DMS114 treated with DMSO at 0.1 percent for 48 hours (cell line): ENCODE results near the gene TBC1D9.

Experiments used
- DNase-seq: peaks from one replicate; lab custom pipeline; 2025; ENCODE audit not compliant: unreplicated experiment; lab: John Stamatoyannopoulos, UW

The TBC1D9 gene

GRCh38 chr4:140653718-140654494, 102.3 kb downstream of the TBC1D9 start:
- DNase-seq = no peak

GRCh38 chr4:140652601-140653000, 103.6 kb downstream of the TBC1D9 start:
- no peak for DNase-seq

DNA sequence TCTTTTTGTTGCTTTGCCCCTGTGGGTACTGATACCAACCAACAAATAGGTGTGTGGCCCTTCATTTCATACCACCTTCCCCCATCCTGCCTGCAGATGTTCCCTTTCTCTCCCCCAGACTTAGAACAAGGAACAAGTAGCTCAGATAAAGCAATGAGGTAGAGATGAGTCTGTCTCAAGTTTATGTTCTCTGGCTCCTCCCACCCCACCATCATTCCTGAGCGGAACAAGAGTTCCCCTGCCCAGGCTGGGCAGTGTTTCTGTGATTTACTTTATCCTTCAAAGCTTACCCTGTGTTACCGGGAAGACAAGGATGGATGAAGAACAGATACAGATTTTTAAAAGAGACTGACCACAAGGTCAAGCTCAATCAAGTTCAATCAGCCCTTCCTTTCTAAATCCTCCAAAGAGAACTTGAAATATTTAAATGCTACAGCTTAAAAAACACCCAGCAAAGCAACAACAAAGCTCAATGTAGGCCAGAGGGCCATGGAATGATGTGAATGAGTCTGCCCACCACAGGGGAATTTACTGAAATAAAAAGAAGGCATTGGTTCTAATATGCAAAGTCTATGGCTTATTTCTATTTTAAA, 107.4 kb downstream of the TBC1D9 start:
- DNase-seq = no peak

DNA sequence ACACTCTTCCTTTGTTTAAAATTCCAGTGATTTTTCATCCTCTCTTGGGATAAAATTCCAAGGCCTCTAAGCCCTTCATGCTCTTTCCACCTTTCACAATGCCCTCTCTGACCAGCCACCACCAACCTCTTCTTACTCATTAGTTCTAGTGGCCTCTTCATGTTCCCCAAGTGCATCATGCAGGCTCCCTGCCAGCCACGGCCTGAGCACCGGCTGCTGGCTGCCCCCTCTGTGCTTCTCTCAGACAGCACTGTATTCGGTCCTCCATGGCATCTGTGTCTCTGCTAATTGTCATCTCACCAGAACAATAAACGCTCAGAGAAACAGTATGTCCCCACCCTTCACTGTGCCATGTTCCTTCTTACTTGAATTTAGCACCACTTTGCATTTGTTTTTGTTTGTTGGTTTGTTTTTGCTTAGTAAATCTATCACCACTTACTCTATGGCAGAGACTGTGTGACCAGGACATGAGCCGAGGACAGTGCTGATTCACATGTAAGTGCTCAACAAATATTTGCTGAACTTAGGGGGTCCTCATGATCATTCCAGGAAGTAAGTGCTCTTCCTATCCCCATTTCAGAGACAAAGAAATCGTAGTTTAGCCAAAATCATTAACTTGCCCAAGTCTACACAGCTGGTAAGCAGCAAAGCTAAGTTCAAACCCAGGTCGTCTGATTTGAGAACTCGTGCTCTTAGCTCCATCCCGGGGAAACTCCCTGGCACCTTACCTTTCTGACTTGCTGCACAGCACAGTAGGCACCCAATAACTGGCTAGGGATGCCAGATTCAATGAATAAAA, 110.4 kb downstream of the TBC1D9 start:
- no peak for DNase-seq

GRCh38 chr4:140645196-140645595, 111.0 kb downstream of the TBC1D9 start:
- no peak for DNase-seq

DNA sequence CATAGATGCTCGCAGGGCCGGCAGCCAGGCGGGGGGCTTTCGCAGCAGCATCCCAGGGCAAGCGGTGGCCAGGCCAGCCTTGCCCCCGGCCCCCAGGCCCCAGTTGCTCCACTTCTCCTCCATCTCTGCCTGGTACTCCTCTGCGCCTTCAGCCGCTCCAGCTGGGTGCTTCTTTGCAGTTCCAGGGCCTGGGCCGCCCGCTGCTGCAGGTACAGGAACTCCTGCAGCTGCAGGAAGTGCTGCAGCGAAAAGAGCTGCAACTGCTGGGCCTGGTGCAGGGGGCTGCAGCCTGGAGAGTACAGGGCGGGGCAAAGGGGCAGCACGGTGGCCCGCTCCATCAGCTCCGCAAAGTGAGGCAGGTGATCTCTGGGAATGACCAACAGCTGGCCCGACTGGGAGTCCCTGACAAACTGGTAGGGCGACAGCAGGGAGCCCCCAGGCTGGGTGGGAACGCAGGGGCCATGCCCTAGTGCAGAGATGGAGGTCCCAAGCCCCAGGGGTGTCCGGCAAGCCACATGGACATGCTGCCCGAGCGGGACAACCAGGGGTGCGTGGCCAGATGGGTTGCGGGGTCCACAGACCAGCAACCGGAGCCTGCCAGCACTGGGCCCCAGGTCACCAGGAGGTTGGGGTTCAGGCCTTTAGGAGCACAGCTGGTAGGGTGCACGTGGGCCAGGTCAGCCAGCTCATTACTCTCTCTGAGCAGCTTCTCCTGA, 111.6 kb downstream of the TBC1D9 start:
- DNase-seq = no peak

GRCh38 chr4:140643571-140644055, 112.6 kb downstream of the TBC1D9 start:
- DNase-seq = no peak

GRCh38 chr4:140642674-140643437, 113.3 kb downstream of the TBC1D9 start:
- no peak for DNase-seq

GRCh38 chr4:140641789-140642439, 114.3 kb downstream of the TBC1D9 start:
- no peak for DNase-seq

GRCh38 chr4:140641105-140641555, 115.1 kb downstream of the TBC1D9 start:
- DNase-seq = no peak

- DNase-seq = no peak
Observed at GRCh38 chr4:140640150-140640748, 115.9 kb downstream of the TBC1D9 start.

- DNase-seq = no peak
Observed at GRCh38 chr4:140639066-140639465, 117.1 kb downstream of the TBC1D9 start.

DNA sequence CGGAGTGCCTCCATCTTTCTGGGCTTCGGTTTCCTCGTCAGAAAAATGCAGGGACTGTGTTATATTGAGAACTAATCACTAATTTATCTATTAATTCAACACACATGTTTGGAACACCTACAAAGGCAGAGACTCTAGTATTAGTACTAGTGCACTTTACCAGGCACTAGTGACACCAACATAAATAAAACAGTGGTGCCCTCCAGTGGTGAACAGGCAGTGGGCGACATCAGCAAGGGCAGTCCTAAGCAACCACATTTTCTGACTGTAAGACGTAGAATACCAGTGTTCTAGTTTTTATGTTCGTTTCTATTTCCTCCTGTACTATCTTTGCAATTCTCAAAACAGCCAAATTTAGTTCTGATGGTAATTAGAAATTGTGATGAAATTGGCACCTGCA, 118.3 kb downstream of the TBC1D9 start:
- DNase-seq = peak; percentile 5

DNA sequence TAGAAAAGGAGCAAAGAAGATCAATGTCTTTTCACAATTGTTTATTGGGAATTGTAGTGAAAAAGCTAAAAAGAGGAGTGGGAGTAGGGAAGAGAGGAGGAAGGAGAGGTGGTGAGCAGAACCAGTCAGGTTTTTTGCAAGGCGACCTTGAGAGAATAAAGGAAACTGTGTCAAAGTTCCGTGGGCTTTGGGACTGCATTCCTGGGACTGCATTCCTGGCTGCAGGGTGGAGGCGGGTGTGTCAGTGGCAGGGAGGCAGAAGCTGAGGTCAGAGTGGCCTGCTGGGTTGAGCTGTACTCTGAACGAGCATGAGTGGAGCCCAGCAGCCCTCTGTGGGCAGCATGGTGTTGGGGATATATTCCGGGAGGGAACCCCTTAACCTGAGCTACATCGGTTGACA, 120.6 kb downstream of the TBC1D9 start:
- no peak for DNase-seq

- no peak for DNase-seq
Observed at GRCh38 chr4:140633951-140634350, 122.2 kb downstream of the TBC1D9 start.

GRCh38 chr4:140633124-140633523, 123.1 kb downstream of the TBC1D9 start:
- no peak for DNase-seq

GRCh38 chr4:140630246-140630645, 125.9 kb downstream of the TBC1D9 start:
- DNase-seq = no peak

DNA sequence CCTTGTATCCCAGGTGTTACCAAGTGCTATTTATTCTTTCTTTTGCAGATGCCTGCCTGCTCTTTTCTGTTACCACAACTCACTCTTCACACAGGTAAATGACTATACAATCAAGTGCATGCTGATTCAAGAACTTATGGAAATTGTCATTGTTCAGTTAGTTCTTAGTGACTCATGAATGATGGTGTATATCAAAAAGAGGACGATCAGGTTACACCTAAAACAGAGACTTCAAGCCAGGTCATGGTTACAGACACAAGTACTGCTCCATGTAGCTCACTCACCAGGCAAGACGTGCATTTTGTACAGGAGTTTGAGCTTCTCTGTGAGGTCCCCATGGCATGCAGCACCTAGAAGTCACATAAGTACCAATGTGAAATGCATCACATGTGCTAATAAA, 128.2 kb downstream of the TBC1D9 start:
- DNase-seq = no peak

- DNase-seq = no peak
Observed at GRCh38 chr4:140626661-140627376, 129.4 kb downstream of the TBC1D9 start.
